ENCODE measurements around the gene NOS1AP.

GRCh38 chr1:162028726-162029125 is 40.8 kb upstream of the NOS1AP start:
- no peak for TF ChIP-seq CTCF (conservative IDR thresholded peaks at IDR 0.05; ENCODE audit: low read depth, low read length)
- no peak for TF ChIP-seq EZH2phosphoT487 (IDR thresholded peaks at IDR 0.05; ENCODE audit: borderline replicate concordance, low read length)
- no peak for TF ChIP-seq EZH2 (IDR thresholded peaks at IDR 0.05; ENCODE audit: low read length, unreplicated experiment)
